Skeletal muscle tissue (tissue), 4 donors: ENCODE results near the gene KIAA0040. TPM values are rescaled to one million over a fixed set of nuclear protein-coding genes. Genes with fewer than 3 reads are reported as not detected.
A peak's percentile ranks its signal among the peaks of the same experiment; 100 is the strongest.

ENCODE experiments used
- H3K27ac ChIP-seq: one replicate; pipeline ENCODE4 v1.7.0; 2013; ENCODE audit warnings: mild to moderate bottlenecking, low read depth, low read length, inconsistent platforms
- H3K27me3 ChIP-seq, 3 donors: one replicate each; pipeline ENCODE4 v1.7.0; 2013; ENCODE audit warnings: low read length in 3 of 3; ENCODE audit not compliant: control insufficient read depth in 3 of 3, insufficient read depth in 3 of 3
- H3K36me3 ChIP-seq, 3 donors: one replicate each; pipeline ENCODE4 v1.7.0; 2013; ENCODE audit warnings: low read length in 3 of 3; ENCODE audit not compliant: control insufficient read depth in 3 of 3, insufficient read depth in 3 of 3
- H3K4me1 ChIP-seq, 3 donors: one replicate each; pipeline ENCODE4 v1.7.0; 2013; ENCODE audit warnings: low read length in 3 of 3, mild to moderate bottlenecking in 3 of 3; ENCODE audit not compliant: control insufficient read depth in 3 of 3, insufficient read depth in 3 of 3
- H3K4me3 ChIP-seq, 3 donors: one replicate each; pipeline ENCODE4 v1.7.0; 2013; ENCODE audit warnings: low read length in 3 of 3
- H3K9ac ChIP-seq, 3 donors: one replicate each; pipeline ENCODE4 v1.7.0; 2013; ENCODE audit warnings: low read length in 3 of 3, mild to moderate bottlenecking in 3 of 3, moderate library complexity in 2 of 3, low read depth in 1 of 3
- H3K9me3 ChIP-seq, 3 donors: one replicate each; pipeline ENCODE4 v1.7.0; 2013; ENCODE audit warnings: low read length in 3 of 3; ENCODE audit not compliant: control insufficient read depth in 3 of 3
- total RNA-seq: library from RNA; depleted of rRNA; stranded (reverse); fragments of >200 nt; gene quantifications from one replicate; pipeline ENCODE4 v1.2.3, GENCODE V29; 2014
- donor health status: Osteomylitis.

The KIAA0040 gene
- 5.2 TPM for total RNA-seq

DNA sequence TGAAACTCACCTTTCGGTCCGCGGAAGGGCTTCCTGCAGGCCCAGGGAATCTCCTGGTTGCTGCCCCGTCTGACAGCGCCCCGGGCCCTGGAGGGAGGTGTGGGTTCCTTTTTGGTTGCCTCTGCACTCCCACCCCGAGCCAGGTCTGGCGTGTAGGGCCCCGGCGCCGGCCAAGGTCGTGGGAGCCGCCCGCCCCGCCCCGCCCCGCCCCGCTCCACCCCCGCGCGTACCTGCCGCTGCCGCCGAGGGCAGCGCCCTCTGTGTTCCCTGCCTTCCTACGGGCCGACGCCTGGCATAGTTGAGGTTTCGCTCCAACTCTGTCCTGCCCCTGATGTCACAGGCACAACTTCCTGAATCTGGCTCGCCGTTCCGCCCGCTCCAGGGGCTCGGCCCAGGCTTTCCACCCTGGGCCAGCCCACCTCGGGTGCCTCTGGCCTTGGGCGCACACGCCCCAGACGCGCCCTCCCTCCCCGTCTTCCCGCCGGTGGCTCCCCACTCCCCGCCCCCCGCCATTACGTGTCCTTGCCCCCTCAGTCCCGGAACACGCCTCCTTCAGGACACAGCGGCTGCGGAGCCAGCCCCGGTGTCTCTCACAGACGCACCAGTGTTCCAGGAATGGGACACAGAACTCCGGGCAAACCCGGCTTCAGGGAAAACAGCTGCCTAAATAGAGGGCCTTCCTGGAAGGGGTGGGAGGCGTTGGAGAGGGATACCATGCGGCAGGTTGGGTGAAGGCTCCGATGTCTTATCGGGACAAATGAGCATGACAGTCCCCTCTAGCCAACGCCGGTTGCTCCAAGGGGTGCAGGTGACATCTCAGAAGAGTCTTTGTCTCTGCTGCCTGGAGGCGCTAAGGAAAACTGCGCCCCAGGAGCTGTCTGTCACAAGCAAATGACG, at the start of gene KIAA0040:
TSS of gene KIAA0040 (minus strand) at position 147 of the 897 bp plus-strand sequence. CDS start 31,763 bp downstream, outside the sequence.
- H3K4me1 ChIP-seq, result peaks cover 27 to 36% (median 28%) of the 10 kb centered on the region in 3 donors
- H3K27ac ChIP-seq, result peak within 1 kb of the TSS; percentile 81
- H3K4me3 ChIP-seq, result peak within 1 kb of the TSS; percentile 66 to 90 (median 87)
- peak within 1 kb of the TSS; percentile 78 to 92 (median 88) for H3K9ac ChIP-seq
- peaks cover 0 to 3% (median 0%) of the 10 kb centered on the region in 3 donors for H3K36me3 ChIP-seq
- H3K9me3 ChIP-seq, result no peaks in the 10 kb centered on the region
- H3K27me3 ChIP-seq, result no peaks in the 10 kb centered on the region

- Histone ChIP-seq H3K4me3 (no peak overlapping the region), H3K27ac (no peak overlapping the region), H3K36me3 (no peaks in the 10 kb centered on the region), H3K9me3 (no peaks in the 10 kb centered on the region), H3K9ac (no peak overlapping the region), H3K27me3 (no peaks in the 10 kb centered on the region), H3K4me1 (peaks cover 0 to 2% (median 0%) of the 10 kb centered on the region in 3 donors)
These were observed 44.8 kb upstream of the KIAA0040 start for GRCh38 chr1:175237389-175237788.

GRCh38 chr1:175234639-175235038, 42.1 kb upstream of the KIAA0040 start:
- H3K9me3 ChIP-seq, result no peaks in the 10 kb centered on the region
- no peak overlapping the region for H3K27ac ChIP-seq
- H3K9ac ChIP-seq, result no peak overlapping the region
- no peaks in the 10 kb centered on the region for H3K27me3 ChIP-seq
- H3K4me3 ChIP-seq, result no peak overlapping the region
- H3K4me1 ChIP-seq, result peaks cover 0 to 2% (median 0%) of the 10 kb centered on the region in 3 donors
- H3K36me3 ChIP-seq, result no peaks in the 10 kb centered on the region

DNA sequence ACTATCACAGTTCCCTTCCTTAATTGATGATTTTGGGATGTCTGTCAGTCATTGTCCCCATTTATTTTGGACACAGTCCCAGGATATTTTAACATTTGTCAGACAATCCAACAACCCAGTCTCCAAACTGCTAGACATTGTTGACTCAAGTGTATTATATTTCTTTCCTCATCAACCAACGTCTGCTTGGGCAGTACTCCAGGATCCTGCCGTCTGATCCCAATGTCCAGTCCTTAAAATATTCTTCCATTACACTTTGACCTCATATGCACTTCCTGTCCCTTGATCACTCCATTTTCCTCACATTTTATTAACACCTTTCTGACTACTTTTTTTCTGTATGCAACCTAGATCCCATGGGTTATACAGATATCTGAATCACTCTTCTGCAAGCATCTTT, 39.8 kb upstream of the KIAA0040 start:
- H3K27ac ChIP-seq, result no peak overlapping the region
- no peaks in the 10 kb centered on the region for H3K9me3 ChIP-seq
- H3K4me1 ChIP-seq, result peaks cover 0 to 2% (median 0%) of the 10 kb centered on the region in 3 donors
- H3K9ac ChIP-seq, result no peak overlapping the region
- no peak overlapping the region for H3K4me3 ChIP-seq
- no peaks in the 10 kb centered on the region for H3K36me3 ChIP-seq
- no peaks in the 10 kb centered on the region for H3K27me3 ChIP-seq

DNA sequence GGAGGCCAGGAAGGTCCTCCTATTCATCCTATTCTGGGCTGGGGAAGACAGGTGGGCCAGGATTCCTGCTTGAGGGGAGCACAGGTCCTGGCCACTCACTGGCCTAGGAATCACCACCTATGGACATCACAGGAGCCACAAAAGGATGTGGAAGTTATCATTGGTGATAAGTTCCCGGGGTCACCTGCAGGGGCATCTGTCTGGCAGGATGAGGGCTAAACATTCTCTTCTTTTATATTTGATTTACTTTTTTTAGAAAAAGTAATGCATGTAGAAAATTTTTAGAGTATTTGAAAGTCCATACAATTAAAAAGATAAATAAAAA, 33.2 kb upstream of the KIAA0040 start:
- Histone ChIP-seq H3K9me3 (no peaks in the 10 kb centered on the region), H3K4me1 (peaks cover 8 to 13% (median 10%) of the 10 kb centered on the region in 3 donors), H3K4me3 (no peak overlapping the region), H3K36me3 (no peaks in the 10 kb centered on the region), H3K27me3 (no peaks in the 10 kb centered on the region), H3K9ac (no peak overlapping the region), H3K27ac (no peak overlapping the region)

GRCh38 chr1:175222296-175222938, 29.8 kb upstream of the KIAA0040 start:
- H3K9ac ChIP-seq, result no peak overlapping the region
- no peak overlapping the region for H3K27ac ChIP-seq
- H3K9me3 ChIP-seq, result no peaks in the 10 kb centered on the region

DNA sequence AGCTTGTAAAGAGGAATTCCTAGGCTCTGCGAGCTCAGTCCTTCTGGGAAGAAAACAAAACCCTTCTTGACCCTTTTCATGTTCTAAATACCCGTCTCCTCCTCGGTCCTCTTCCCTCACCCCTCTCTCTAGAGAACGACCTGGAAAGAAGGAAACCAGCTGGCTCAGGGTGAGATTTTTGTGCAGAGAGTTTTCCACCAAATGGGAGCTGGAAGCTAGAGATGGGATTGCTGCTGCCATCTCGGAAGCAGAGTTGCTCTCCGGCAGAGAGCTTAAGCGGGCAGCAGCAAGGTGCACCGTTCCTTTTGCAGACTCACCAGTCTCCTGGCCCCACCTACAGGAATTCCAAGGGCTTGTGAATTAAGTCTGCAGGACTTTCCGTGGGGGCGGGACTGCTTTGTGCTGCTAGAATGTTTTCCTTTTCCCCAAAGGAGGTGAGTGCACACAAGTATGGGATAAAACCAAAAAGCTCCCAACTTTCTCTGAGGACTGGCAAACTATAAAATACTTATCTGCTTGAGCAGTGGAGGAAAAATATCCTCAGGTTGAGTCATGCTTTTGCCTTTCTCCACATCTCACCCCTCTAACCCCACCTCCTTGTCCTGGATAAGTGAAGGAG, 29.1 kb upstream of the KIAA0040 start:
- Histone ChIP-seq H3K9ac (no peak overlapping the region), H3K9me3 (no peaks in the 10 kb centered on the region), H3K27me3 (no peaks in the 10 kb centered on the region), H3K4me1 (peaks cover 21 to 26% (median 25%) of the 10 kb centered on the region in 3 donors), H3K27ac (peak overlapping the region; percentile 33), H3K4me3 (no peak overlapping the region), H3K36me3 (no peaks in the 10 kb centered on the region)

More at GRCh38 chr1:175222296-175222938, 29.8 kb upstream of the KIAA0040 start:
- no peak overlapping the region for H3K4me3 ChIP-seq
- H3K4me1 ChIP-seq, result peaks cover 21 to 26% (median 25%) of the 10 kb centered on the region in 3 donors
- no peaks in the 10 kb centered on the region for H3K27me3 ChIP-seq
- H3K36me3 ChIP-seq, result no peaks in the 10 kb centered on the region

DNA sequence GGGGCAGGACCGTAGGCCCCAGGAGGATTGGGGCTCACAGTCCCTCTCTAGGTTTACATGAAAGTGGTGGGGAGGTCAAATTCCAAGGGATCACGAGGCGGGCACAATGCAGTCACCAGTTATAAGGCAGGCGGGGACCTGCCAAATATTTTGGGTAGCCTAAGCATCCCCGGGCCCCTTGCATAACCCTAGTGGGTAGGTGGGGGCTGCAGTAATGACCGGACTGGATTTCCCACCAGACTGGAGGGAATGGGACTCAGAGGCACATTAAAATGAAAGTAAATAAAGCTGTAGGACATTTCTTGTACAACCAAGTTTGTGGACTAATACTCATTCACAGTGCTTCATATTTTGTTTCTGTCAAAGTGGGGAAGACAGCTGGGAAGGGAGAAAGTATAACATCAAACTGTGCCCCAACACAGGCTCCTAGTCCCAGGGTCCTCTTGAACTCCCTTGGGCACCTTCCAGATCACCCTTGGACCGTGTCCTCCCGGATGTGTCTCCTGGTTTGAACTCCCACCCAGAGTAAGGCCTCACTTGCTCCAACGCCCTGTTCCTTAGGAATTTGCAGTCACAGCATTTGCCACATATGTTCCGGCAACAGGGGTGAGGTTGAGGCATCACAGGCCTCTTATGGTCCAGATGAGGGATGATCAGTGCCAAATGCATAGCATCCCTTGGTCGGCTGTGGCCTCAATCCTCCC, 28.4 kb upstream of the KIAA0040 start:
- H3K9ac ChIP-seq, result no peak overlapping the region
- H3K4me1 ChIP-seq, result peaks cover 21 to 26% (median 25%) of the 10 kb centered on the region in 3 donors
- no peaks in the 10 kb centered on the region for H3K27me3 ChIP-seq
- H3K9me3 ChIP-seq, result no peaks in the 10 kb centered on the region
- no peak overlapping the region for H3K4me3 ChIP-seq
- H3K27ac ChIP-seq, result peak overlapping the region; percentile 33
- H3K36me3 ChIP-seq, result no peaks in the 10 kb centered on the region

- Histone ChIP-seq H3K9me3 (peaks cover 0 to under 1% (median 0%) of the 10 kb centered on the region in 3 donors), H3K4me1 (peaks cover 21 to 26% (median 25%) of the 10 kb centered on the region in 3 donors), H3K9ac (no peak overlapping the region), H3K27ac (no peak overlapping the region), H3K36me3 (no peaks in the 10 kb centered on the region), H3K27me3 (no peaks in the 10 kb centered on the region), H3K4me3 (no peak overlapping the region)
These were observed 27.2 kb upstream of the KIAA0040 start for GRCh38 chr1:175219774-175220173.
